GM13977 (cell line): ENCODE results near the gene PCF11.

ENCODE experiments used
- DNase-seq: peaks from one replicate; pipeline ENCODE4 v3.0.0; 2012; ENCODE audit warnings: low spot score
- CTCF ChIP-seq: IDR thresholded peaks from 2 replicates; pipeline ENCODE4 v1.5.1; 2012; ENCODE audit warnings: mild to moderate bottlenecking, control low read depth; ENCODE audit not compliant: insufficient read depth; ENCODE audit errors: extremely low read depth, missing control alignments
- in situ Hi-C: fragments of 300-500 bp; cut with MboI; formaldehyde crosslinking; loops from one replicate; pipeline ENCODE4 v1.12.0; 2022; ENCODE audit warnings: low sequenced_read_pairs, low pct_unique_long_range_greater_than_20kb, mixed read lengths, inconsistent platforms; ENCODE audit not compliant: unreplicated experiment

Gene PCF11

GRCh38 chr11:83119216-83119615 is 37.7 kb upstream of the PCF11 start:
- no peak for DNase-seq
- TF ChIP-seq CTCF, result no peak
- in situ Hi-C loops, result no loop called here

- no peak for TF ChIP-seq CTCF
- no peak for DNase-seq
- in situ Hi-C loops, result no loop called here
These were observed 36.6 kb upstream of the PCF11 start for GRCh38 chr11:83120327-83120726.

GRCh38 chr11:83122050-83122449 is 34.9 kb upstream of the PCF11 start:
- in situ Hi-C loops, result no loop called here
- DNase-seq, result no peak
- TF ChIP-seq CTCF, result no peak

GRCh38 chr11:83122766-83123165 is 34.2 kb upstream of the PCF11 start:
- in situ Hi-C loops, result no loop called here
- no peak for TF ChIP-seq CTCF
- DNase-seq, result no peak

- TF ChIP-seq CTCF, result no peak
- in situ Hi-C loops, result no loop called here
- no peak for DNase-seq
These were observed 32.1 kb upstream of the PCF11 start for GRCh38 chr11:83124636-83125424.

- no peak for TF ChIP-seq CTCF
- in situ Hi-C loops, result no loop called here
- DNase-seq, result no peak
These were observed 31.4 kb upstream of the PCF11 start for GRCh38 chr11:83125577-83125976.
